Measurements from ENCODE around the gene ZSCAN10.

DNA sequence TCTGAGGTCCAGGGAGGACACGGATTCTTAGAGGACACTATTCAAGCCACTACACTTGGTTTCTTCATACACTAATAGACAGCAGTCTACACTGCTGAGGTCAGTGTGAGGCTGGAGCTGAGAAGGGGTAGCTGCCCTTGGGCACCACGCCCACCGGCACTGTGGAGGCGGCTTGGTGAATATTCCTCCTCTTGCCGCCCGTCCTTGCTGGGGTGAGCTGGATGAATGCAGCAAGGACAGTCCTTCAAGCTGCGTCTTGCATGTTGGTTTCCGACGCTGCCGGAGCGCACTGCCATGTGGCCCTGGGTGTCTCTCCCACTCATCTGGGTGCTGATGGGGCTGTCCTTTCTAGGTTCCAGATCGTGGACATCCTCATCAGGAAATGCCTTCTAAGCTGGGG, 15.9 kb upstream of the ZSCAN10 start:
- TF ChIP-seq, protein P1, sequence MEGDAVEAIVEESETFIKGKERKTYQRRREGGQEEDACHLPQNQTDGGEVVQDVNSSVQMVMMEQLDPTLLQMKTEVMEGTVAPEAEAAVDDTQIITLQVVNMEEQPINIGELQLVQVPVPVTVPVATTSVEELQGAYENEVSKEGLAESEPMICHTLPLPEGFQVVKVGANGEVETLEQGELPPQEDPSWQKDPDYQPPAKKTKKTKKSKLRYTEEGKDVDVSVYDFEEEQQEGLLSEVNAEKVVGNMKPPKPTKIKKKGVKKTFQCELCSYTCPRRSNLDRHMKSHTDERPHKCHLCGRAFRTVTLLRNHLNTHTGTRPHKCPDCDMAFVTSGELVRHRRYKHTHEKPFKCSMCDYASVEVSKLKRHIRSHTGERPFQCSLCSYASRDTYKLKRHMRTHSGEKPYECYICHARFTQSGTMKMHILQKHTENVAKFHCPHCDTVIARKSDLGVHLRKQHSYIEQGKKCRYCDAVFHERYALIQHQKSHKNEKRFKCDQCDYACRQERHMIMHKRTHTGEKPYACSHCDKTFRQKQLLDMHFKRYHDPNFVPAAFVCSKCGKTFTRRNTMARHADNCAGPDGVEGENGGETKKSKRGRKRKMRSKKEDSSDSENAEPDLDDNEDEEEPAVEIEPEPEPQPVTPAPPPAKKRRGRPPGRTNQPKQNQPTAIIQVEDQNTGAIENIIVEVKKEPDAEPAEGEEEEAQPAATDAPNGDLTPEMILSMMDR (optimal IDR thresholded peaks at IDR 0.05 in 1 of 3, IDR thresholded peaks at IDR 0.05 in 1 of 3, conservative IDR thresholded peaks at IDR 0.05 in 1 of 3; ENCODE audit: extremely low read depth in 1 of 3, insufficient read depth in 2 of 3, low read length in 3 of 3), result no peak
- no peak for TF ChIP-seq EZH2 (IDR thresholded peaks at IDR 0.05; ENCODE audit: low read length)

Data from keratinocyte (primary cell).